Measurements from ENCODE around the gene ASTN2. TPM values are rescaled to one million over a fixed set of nuclear protein-coding genes. Genes with fewer than 3 reads are reported as not detected.

Gene ASTN2
- total RNA-seq, 1 donor from 2014 or later: 12.2 TPM

DNA sequence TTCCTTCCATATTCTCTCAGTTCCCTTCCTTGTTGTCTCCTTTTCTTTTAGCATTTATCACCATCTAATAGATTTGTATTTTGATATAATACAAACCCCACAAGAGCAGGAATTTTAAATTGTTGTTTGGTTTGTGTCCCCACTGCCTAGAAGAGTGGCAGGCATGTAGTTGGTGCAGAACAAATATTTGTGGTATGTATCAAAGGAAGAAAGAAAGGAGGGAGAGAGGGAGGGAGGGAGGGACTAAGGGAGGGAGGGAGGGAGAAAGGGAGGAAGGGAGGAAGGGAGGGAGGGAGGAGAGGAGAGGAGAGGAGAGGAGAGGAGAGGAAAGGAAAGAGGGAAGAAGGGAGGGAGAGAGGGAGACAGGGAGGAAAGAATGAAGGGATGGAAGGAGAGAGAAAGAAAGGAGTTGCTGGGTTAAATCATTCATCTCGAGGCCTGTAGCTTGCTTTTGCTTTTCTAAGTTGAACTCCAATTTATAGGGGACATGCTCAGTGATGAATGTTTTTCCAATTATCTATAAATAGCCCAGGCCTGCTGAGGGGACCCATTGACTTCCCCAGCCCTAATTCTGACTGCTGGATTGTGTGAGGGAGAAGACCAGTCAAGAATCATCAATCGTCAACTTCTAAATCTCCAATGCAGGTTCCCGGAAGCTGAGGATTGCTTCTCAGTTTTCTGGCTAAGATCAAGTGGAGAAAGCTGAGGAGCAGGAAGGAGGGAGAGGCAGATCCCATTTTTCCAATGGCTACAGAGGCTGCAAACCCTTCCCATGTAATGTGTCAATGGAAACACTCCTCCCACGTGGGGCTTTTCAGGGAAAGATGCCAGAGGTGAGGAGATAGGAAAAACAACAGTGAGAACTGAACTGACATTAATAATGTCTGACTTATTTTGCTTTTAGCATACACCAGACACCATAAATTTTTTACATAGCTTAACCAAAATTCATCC is 320.7 kb downstream of the ASTN2 start:
- no peaks in the 10 kb centered on the region for H3K27me3 ChIP-seq (ENCODE audit: control insufficient read depth, insufficient read depth, low read length)
- H3K4me3 ChIP-seq (ENCODE audit: low read depth, low read length): no peak overlapping the region
- no peak for TF ChIP-seq CTCF (IDR thresholded peaks at IDR 0.05; ENCODE audit: insufficient read depth, low read length, poor library complexity, severe bottlenecking)
- no peaks in the 10 kb centered on the region for H3K36me3 ChIP-seq (ENCODE audit: control insufficient read depth, insufficient read depth, low read length)
- no peak for DNase-seq (ENCODE audit: low read depth)

GRCh38 chr9:117092582-117092981 is 322.3 kb downstream of the ASTN2 start:
- H3K4me3 ChIP-seq (ENCODE audit: low read depth, low read length): no peak overlapping the region
- no peak for TF ChIP-seq CTCF (IDR thresholded peaks at IDR 0.05; ENCODE audit: insufficient read depth, low read length, poor library complexity, severe bottlenecking)
- no peaks in the 10 kb centered on the region for H3K36me3 ChIP-seq (ENCODE audit: control insufficient read depth, insufficient read depth, low read length)
- H3K27me3 ChIP-seq (ENCODE audit: control insufficient read depth, insufficient read depth, low read length): no peaks in the 10 kb centered on the region
- DNase-seq (ENCODE audit: low read depth): peak; percentile 5

DNA sequence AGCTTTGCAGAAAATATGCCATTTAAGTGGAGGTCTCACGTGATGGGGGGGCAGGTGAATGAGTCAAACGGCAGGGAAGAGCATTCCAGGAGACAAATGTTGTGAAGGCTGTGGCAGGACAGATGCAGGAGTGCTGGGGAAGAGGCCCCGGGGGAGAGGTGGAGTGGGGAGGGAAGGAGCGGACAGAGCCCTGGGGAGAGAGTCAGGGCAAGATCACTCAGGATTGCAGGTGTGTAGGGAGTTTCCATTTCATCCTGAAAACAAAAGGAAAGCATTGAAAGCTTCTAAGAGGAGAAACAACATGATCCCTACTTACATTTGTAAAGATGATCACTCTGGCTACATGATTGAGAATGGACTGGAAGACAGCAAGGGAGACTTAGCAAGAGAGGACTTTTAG is 323.3 kb downstream of the ASTN2 start:
- no peak for DNase-seq (ENCODE audit: low read depth)
- H3K4me3 ChIP-seq (ENCODE audit: low read depth, low read length): no peak overlapping the region
- no peak for TF ChIP-seq CTCF (IDR thresholded peaks at IDR 0.05; ENCODE audit: insufficient read depth, low read length, poor library complexity, severe bottlenecking)
- no peaks in the 10 kb centered on the region for H3K36me3 ChIP-seq (ENCODE audit: control insufficient read depth, insufficient read depth, low read length)
- H3K27me3 ChIP-seq (ENCODE audit: control insufficient read depth, insufficient read depth, low read length): no peaks in the 10 kb centered on the region

- no peak for DNase-seq (ENCODE audit: low read depth)
- Histone ChIP-seq H3K4me3 (ENCODE audit: low read depth, low read length) (no peak overlapping the region), H3K36me3 (ENCODE audit: control insufficient read depth, insufficient read depth, low read length) (no peaks in the 10 kb centered on the region), H3K27me3 (ENCODE audit: control insufficient read depth, insufficient read depth, low read length) (no peaks in the 10 kb centered on the region)
- TF ChIP-seq CTCF (IDR thresholded peaks at IDR 0.05; ENCODE audit: insufficient read depth, low read length, poor library complexity, severe bottlenecking): no peak
Observed at GRCh38 chr9:117088786-117089185, 326.1 kb downstream of the ASTN2 start.

- no peak for DNase-seq (ENCODE audit: low read depth)
- TF ChIP-seq CTCF (IDR thresholded peaks at IDR 0.05; ENCODE audit: insufficient read depth, low read length, poor library complexity, severe bottlenecking): no peak
- no peaks in the 10 kb centered on the region for H3K36me3 ChIP-seq (ENCODE audit: control insufficient read depth, insufficient read depth, low read length)
- H3K4me3 ChIP-seq (ENCODE audit: low read depth, low read length): no peak overlapping the region
- no peaks in the 10 kb centered on the region for H3K27me3 ChIP-seq (ENCODE audit: control insufficient read depth, insufficient read depth, low read length)
Observed at GRCh38 chr9:117088140-117088539, 326.7 kb downstream of the ASTN2 start.
